K562 (cell line): ENCODE results near the gene RITA1. TPM values are rescaled to one million over a fixed set of nuclear protein-coding genes. Genes with fewer than 3 reads are reported as not detected.
A peak's percentile ranks its signal among the peaks of the same experiment; 100 is the strongest.

Source experiments
- BCOR ChIP-seq: fragments of 450-650 bp; IDR thresholded peaks from 2 replicates; pipeline ENCODE4 v1.6.1; 2016
- CBX1 ChIP-seq: sonication (generic); IDR thresholded peaks from 2 replicates; pipeline ENCODE4 v1.6.1; 2016; ENCODE audit warnings: antibody characterized with exemption, low read depth, mild to moderate bottlenecking
- CHAMP1 ChIP-seq: fragments of 450-650 bp; IDR thresholded peaks from 2 replicates; pipeline ENCODE4 v1.6.1; 2016; ENCODE audit warnings: mild to moderate bottlenecking
- HCFC1 ChIP-seq: IDR thresholded peaks from 2 replicates; pipeline ENCODE4 v1.6.1; 2012; ENCODE audit warnings: low read depth, low read length, improper control_type of control experiment
- HDAC1 ChIP-seq, 2 experiments: fragments of 450-650 bp; IDR thresholded peaks; 2 replicates each; pipeline ENCODE4 v1.6.1; 2016 to 2017; ENCODE audit warnings: inconsistent platforms in 1 of 2, mild to moderate bottlenecking in 1 of 2, moderate library complexity in 1 of 2
- HNRNPH1 ChIP-seq: fragments of 200-400 bp; formaldehyde crosslinking; optimal IDR thresholded peaks from 2 replicates; pipeline ENCODE3; 2017; ENCODE audit warnings: low read depth, mild to moderate bottlenecking, low read length, moderate library complexity
- HNRNPL ChIP-seq: fragments of 200-400 bp; formaldehyde crosslinking; IDR thresholded peaks from 2 replicates; pipeline ENCODE4 v1.6.1; 2017; ENCODE audit warnings: low read depth, mild to moderate bottlenecking, low read length
- MLLT1 ChIP-seq, 2 experiments: fragments of 450-650 bp; IDR thresholded peaks; 2 replicates each; pipeline ENCODE4 v1.6.1; 2016
- NCOA1 ChIP-seq: fragments of 450-650 bp; IDR thresholded peaks from 2 replicates; pipeline ENCODE4 v1.6.1; 2016; ENCODE audit warnings: low read depth
- NFIC ChIP-seq: fragments of 450-650 bp; IDR thresholded peaks from 2 replicates; pipeline ENCODE4 v1.6.1; 2017; ENCODE audit warnings: mild to moderate bottlenecking, inconsistent platforms
- RBM25 ChIP-seq: fragments of 200-400 bp; formaldehyde crosslinking; IDR thresholded peaks from 2 replicates; pipeline ENCODE4 v1.6.1; 2018; ENCODE audit warnings: low read length, low read depth, moderate library complexity; ENCODE audit not compliant: severe bottlenecking
- SRF ChIP-seq, 2 experiments: fragments of 250-450, 450-650 bp in 1 of 2; sonication (Bioruptor Pico) in 1 of 2; sonication (generic) in 1 of 2; formaldehyde crosslinking; IDR thresholded peaks; 2 replicates each; pipeline versions ENCODE4 v1.5.0 to v1.5.1; 2020 to 2022; ENCODE audit warnings: mild to moderate bottlenecking in 1 of 2, missing genetic modification reagents in 1 of 2
- ZBTB7A ChIP-seq: IDR thresholded peaks from 2 replicates; pipeline ENCODE4 v1.6.1; 2011; ENCODE audit warnings: low read depth, mild to moderate bottlenecking, low read length, moderate library complexity, borderline replicate concordance; ENCODE audit not compliant: control insufficient read depth
- ZBTB8A ChIP-seq: fragments of 450-650 bp; IDR thresholded peaks from 2 replicates; pipeline ENCODE4 v1.6.1; 2018; ENCODE audit warnings: mild to moderate bottlenecking, moderate library complexity; ENCODE audit not compliant: partially characterized antibody
- ZFP36 ChIP-seq: fragments of 150-350 bp; IDR thresholded peaks from 2 replicates; pipeline ENCODE4 v1.6.1; 2018; ENCODE audit warnings: low read length, low read depth; ENCODE audit not compliant: partially characterized antibody
- ZNF445 ChIP-seq: fragments of 250-450 bp; sonication (Bioruptor Pico); IDR thresholded peaks from 2 replicates; pipeline ENCODE4 v1.4.0; 2020; ENCODE audit warnings: low read depth, mild to moderate bottlenecking, moderate library complexity
- polyA plus RNA-seq, 8 experiments: library from polyadenylated mRNA; depleted of rRNA in 4 of 8; stranded (reverse) in 5 of 8; unstranded in 3 of 8; fragments of >200 nt; fragmentation: Nextera tagmentation in 2 of 8; fragmentation: Illumina TruSeq in 1 of 8; extraction: Ambion mirVana in 2 of 8; extraction: Trizol in 1 of 8; gene quantifications; 2 replicates each; pipeline versions ENCODE4 v1.2.1 to v1.2.3, GENCODE V29; 2011 to 2014; ENCODE audit warnings: inconsistent platforms in 1 of 8, missing spikeins in 1 of 8
- total RNA-seq, 7 experiments: library from RNA; depleted of rRNA in 6 of 7; stranded (reverse); fragments of >200 nt in 6 of 7; fragmentation: Illumina TruSeq in 2 of 7; extraction: Trizol in 2 of 7; gene quantifications; 2 replicates each; pipeline versions ENCODE4 v1.2.1 to v1.2.3, GENCODE V29; 2011 to 2021; ENCODE audit warnings: low replicate concordance in 1 of 7

RITA1 gene
- total and polyA plus RNA-seq, 9 of the 15 experiments (the other 6 are each of a cell fraction or from before 2014, with no cell fraction given), result 2.8 to 40.4 (median 18.0) TPM

- TF ChIP-seq ZFP36 (peak; percentile 86), CBX1 (peak; percentile 76; the same call in 1 of the 2 replicates), HDAC1 (IDR thresholded peaks at IDR 0.05) (no peak), NFIC (no peak), HNRNPL (no peak), HCFC1 (no peak), CHAMP1 (no peak), ZBTB8A (no peak), ZNF445 (no peak), HNRNPH1 (no peak), RBM25 (peak; percentile 87), MLLT1 (IDR thresholded peaks at IDR 0.05) (no peak), ZBTB7A (peak; percentile 33; the same call in 1 of the 2 replicates), BCOR (peak; percentile 85), SRF (CRISPR knock-in tag; IDR thresholded peaks at IDR 0.05) (no peak), NCOA1 (no peak)
- TF ChIP-seq, all 486 proteins: peak for 7
Measured at GRCh38 chr12:113186666-113187325, 1.3 kb downstream of the RITA1 start (continued).
